ENCODE results near the gene SUPT3H.

DNA sequence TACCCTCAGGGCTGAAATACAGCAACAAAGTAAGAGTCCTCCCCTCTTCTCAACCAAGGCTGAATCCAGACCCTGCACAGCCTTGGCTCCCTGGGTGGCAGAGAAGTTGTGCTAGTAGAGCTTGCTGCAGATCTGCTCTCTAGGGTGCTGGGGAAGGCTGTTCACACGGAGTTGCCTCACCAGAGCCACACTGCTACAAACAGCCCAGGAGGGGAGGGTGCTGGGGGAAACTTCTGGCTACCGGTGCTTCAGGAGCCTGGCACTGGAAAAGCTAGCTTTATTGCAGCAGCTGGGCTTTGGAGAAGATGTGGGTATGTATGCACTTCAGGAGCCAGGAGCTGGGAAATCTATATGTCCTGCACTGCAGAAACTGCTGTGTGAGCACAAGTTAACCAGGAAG is 37.6 kb upstream of the SUPT3H start:
- TF ChIP-seq, protein P1, sequence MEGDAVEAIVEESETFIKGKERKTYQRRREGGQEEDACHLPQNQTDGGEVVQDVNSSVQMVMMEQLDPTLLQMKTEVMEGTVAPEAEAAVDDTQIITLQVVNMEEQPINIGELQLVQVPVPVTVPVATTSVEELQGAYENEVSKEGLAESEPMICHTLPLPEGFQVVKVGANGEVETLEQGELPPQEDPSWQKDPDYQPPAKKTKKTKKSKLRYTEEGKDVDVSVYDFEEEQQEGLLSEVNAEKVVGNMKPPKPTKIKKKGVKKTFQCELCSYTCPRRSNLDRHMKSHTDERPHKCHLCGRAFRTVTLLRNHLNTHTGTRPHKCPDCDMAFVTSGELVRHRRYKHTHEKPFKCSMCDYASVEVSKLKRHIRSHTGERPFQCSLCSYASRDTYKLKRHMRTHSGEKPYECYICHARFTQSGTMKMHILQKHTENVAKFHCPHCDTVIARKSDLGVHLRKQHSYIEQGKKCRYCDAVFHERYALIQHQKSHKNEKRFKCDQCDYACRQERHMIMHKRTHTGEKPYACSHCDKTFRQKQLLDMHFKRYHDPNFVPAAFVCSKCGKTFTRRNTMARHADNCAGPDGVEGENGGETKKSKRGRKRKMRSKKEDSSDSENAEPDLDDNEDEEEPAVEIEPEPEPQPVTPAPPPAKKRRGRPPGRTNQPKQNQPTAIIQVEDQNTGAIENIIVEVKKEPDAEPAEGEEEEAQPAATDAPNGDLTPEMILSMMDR (IDR thresholded peaks at IDR 0.05): no peak
- no peak for TF ChIP-seq EZH2 (IDR thresholded peaks at IDR 0.05; ENCODE audit: borderline replicate concordance, insufficient read depth, low read depth, low read length, poor library complexity, severe bottlenecking)

Measured in B cell (primary cell).